H9 (cell line): ENCODE data around the gene SELENBP1. TPM values are rescaled to one million over a fixed set of nuclear protein-coding genes. Genes with fewer than 3 reads are reported as not detected.
A peak's percentile ranks its signal among the peaks of the same experiment; 100 is the strongest.

ENCODE experiments used
- DNase-seq: peaks from one replicate; pipeline ENCODE4 v3.0.0-alpha.2; 2017
- H2AFZ ChIP-seq: one replicate; pipeline ENCODE4 v1.6.1; 2013; ENCODE audit warnings: mild to moderate bottlenecking, low read length, control low read depth, moderate library complexity
- H2AK5ac ChIP-seq: 2 replicates; pipeline ENCODE4 v1.6.1; 2013; ENCODE audit warnings: low read length, control low read depth, mixed read lengths; ENCODE audit not compliant: insufficient read length
- H2BK120ac ChIP-seq: one replicate; pipeline ENCODE4 v1.6.1; 2013; ENCODE audit warnings: low read depth, mild to moderate bottlenecking, low read length, control low read depth, inconsistent platforms; ENCODE audit not compliant: poor library complexity, severe bottlenecking
- H2BK12ac ChIP-seq: 2 replicates; pipeline ENCODE4 v1.6.1; 2013; ENCODE audit warnings: low read length, control low read depth, mixed read lengths, low read depth; ENCODE audit not compliant: insufficient read length
- H2BK15ac ChIP-seq: 2 replicates; pipeline ENCODE4 v1.6.1; 2013; ENCODE audit warnings: low read depth, low read length, control low read depth
- H2BK20ac ChIP-seq: one replicate; pipeline ENCODE4 v1.6.1; 2013; ENCODE audit warnings: low read depth, mild to moderate bottlenecking, low read length, control low read depth, inconsistent platforms; ENCODE audit not compliant: poor library complexity, severe bottlenecking
- H2BK5ac ChIP-seq: 2 replicates; pipeline ENCODE4 v1.6.1; 2013; ENCODE audit warnings: low read length, control low read depth, mixed read lengths; ENCODE audit not compliant: insufficient read length
- H3K14ac ChIP-seq: 2 replicates; pipeline ENCODE4 v1.6.1; 2013; ENCODE audit warnings: low read length, control low read depth; ENCODE audit not compliant: insufficient read depth
- H3K18ac ChIP-seq: 2 replicates; pipeline ENCODE4 v1.6.1; 2013; ENCODE audit warnings: low read depth, mild to moderate bottlenecking, mixed read lengths, low read length, control low read depth; ENCODE audit not compliant: insufficient read length
- H3K23ac ChIP-seq: 2 replicates; pipeline ENCODE4 v1.6.1; 2013; ENCODE audit warnings: low read length, control low read depth, mixed read lengths, low read depth; ENCODE audit not compliant: insufficient read length
- H3K23me2 ChIP-seq: 2 replicates; pipeline ENCODE4 v1.6.1; 2013; ENCODE audit warnings: low read depth, mild to moderate bottlenecking, mixed read lengths, low read length, control low read depth; ENCODE audit not compliant: insufficient read length, poor library complexity, severe bottlenecking
- H3K27ac ChIP-seq: 2 replicates; pipeline ENCODE4 v1.5.1; 2013; ENCODE audit warnings: low read length, control low read depth, mixed read lengths, low read depth; ENCODE audit not compliant: insufficient read length
- H3K27me3 ChIP-seq: 2 replicates; pipeline ENCODE4 v1.6.1; 2013; ENCODE audit warnings: low read length, control low read depth, inconsistent platforms; ENCODE audit not compliant: insufficient read depth
- H3K4ac ChIP-seq: 2 replicates; pipeline ENCODE4 v1.6.1; 2013; ENCODE audit warnings: low read depth, mild to moderate bottlenecking, control low read depth, inconsistent platforms, low read length, moderate library complexity
- H3K4me1 ChIP-seq: 2 replicates; pipeline ENCODE4 v1.6.1; 2013; ENCODE audit warnings: low read length, control low read depth, inconsistent platforms; ENCODE audit not compliant: insufficient read depth
- H3K4me2 ChIP-seq: 2 replicates; pipeline ENCODE4 v1.6.1; 2013; ENCODE audit warnings: low read length, control low read depth, mixed read lengths; ENCODE audit not compliant: insufficient read length, insufficient read depth
- H3K56ac ChIP-seq: 2 replicates; pipeline ENCODE4 v1.6.1; 2013; ENCODE audit warnings: low read depth, mild to moderate bottlenecking, mixed read lengths, low read length, control low read depth; ENCODE audit not compliant: insufficient read length
- H3K79me1 ChIP-seq: 2 replicates; pipeline ENCODE4 v1.6.1; 2013; ENCODE audit warnings: low read depth, mild to moderate bottlenecking, moderate library complexity, low read length, control low read depth, inconsistent platforms; ENCODE audit not compliant: insufficient read depth, poor library complexity, severe bottlenecking
- H3K79me2 ChIP-seq: 2 replicates; pipeline ENCODE4 v1.6.1; 2013; ENCODE audit warnings: low read length, control low read depth, inconsistent platforms; ENCODE audit not compliant: insufficient read depth
- H3K9ac ChIP-seq: 2 replicates; pipeline ENCODE4 v1.6.1; 2013; ENCODE audit warnings: low read length, control low read depth, mixed read lengths; ENCODE audit not compliant: insufficient read length; ENCODE audit errors: extremely low read depth
- H3K9me3 ChIP-seq: one replicate; pipeline ENCODE4 v1.6.1; 2013; ENCODE audit warnings: low read depth, low read length, inconsistent platforms; ENCODE audit not compliant: control insufficient read depth
- H3T11ph ChIP-seq: one replicate; pipeline ENCODE4 v1.6.1; 2013; ENCODE audit warnings: mild to moderate bottlenecking, low read length, control low read depth, inconsistent platforms
- H4K20me1 ChIP-seq: one replicate; pipeline ENCODE4 v1.6.1; 2013; ENCODE audit not compliant: control insufficient read depth, insufficient read length, insufficient read depth
- H4K5ac ChIP-seq: 2 replicates; pipeline ENCODE4 v1.6.1; 2013; ENCODE audit warnings: low read depth, mild to moderate bottlenecking, mixed read lengths, low read length, control low read depth; ENCODE audit not compliant: insufficient read length
- H4K8ac ChIP-seq: replicated peaks from 2 replicates; pipeline ENCODE4 v1.6.1; 2013; ENCODE audit warnings: low read length, control low read depth, mixed read lengths, low read depth; ENCODE audit not compliant: insufficient read length
- H4K91ac ChIP-seq: 2 replicates; pipeline ENCODE4 v1.6.1; 2013; ENCODE audit warnings: low read depth, mild to moderate bottlenecking, moderate library complexity, mixed read lengths, low read length, control low read depth; ENCODE audit not compliant: insufficient read length
- H3K27ac Mint-ChIP-seq, 3 experiments: 2 replicates in 2 of 3; 3 replicates in 1 of 3; pipeline ENCODE4 v1.8.0; 2020 to 2021; ENCODE audit warnings: mixed read lengths in 3 of 3, mild to moderate bottlenecking in 1 of 3, moderate library complexity in 1 of 3
- H3K27me3 Mint-ChIP-seq: 2 replicates; pipeline ENCODE4 v1.8.0; 2021; ENCODE audit warnings: low read depth, mild to moderate bottlenecking, moderate library complexity, mixed read lengths
- H3K36me3 Mint-ChIP-seq, 3 experiments: 2 replicates in 2 of 3; 3 replicates in 1 of 3; pipeline ENCODE4 v1.8.0; 2020 to 2021; ENCODE audit warnings: low read depth in 3 of 3, mixed read lengths in 3 of 3; ENCODE audit not compliant: insufficient read depth in 1 of 3
- H3K4me1 Mint-ChIP-seq, 2 experiments: 2 replicates each; pipeline ENCODE4 v1.8.0; 2020; ENCODE audit warnings: mixed read lengths in 2 of 2
- H3K4me3 Mint-ChIP-seq, 2 experiments: 2 replicates in 1 of 2; 3 replicates in 1 of 2; pipeline ENCODE4 v1.8.0; 2020 to 2021; ENCODE audit warnings: mild to moderate bottlenecking in 2 of 2, mixed read lengths in 2 of 2, moderate library complexity in 1 of 2
- H3K9me3 Mint-ChIP-seq, 2 experiments: 2 replicates in 1 of 2; 3 replicates in 1 of 2; pipeline ENCODE4 v1.8.0; 2020; ENCODE audit warnings: mild to moderate bottlenecking in 2 of 2, mixed read lengths in 2 of 2, moderate library complexity in 1 of 2
- CTCF ChIP-seq: fragments of 200-600 bp; sonication (generic); conservative IDR thresholded peaks from 3 replicates; pipeline ENCODE4 v1.8.0; 2021; ENCODE audit warnings: antibody characterized with exemption, mild to moderate bottlenecking
- WGBS: extraction: QIAGEN DNeasy Blood & Tissue Kit; methylation state at CpG from one replicate; pipeline ENCODE4 v1.1.7; 2013; ENCODE audit warnings: missing lambda C conversion rate, low lambda C conversion rate, mixed read lengths; ENCODE audit not compliant: insufficient read length; ENCODE audit errors: extremely low coverage; 5-methylcytosine and 5-hydroxymethylcytosine counted together
- total RNA-seq: library from RNA; stranded (reverse); gene quantifications from 2 replicates; pipeline ENCODE4 v1.2.1, GENCODE V29; 2021

The SELENBP1 gene
- total RNA-seq, 1 experiment from 2014 or later = 14.2 TPM

- H2AFZ ChIP-seq = no peak overlapping the region
Measured at GRCh38 chr1:151346082-151346768, 26.3 kb downstream of the SELENBP1 start.

More at GRCh38 chr1:151346082-151346768, 26.3 kb downstream of the SELENBP1 start:
- no peak overlapping the region for H2BK20ac ChIP-seq
- peaks cover 19 to 22% of the 10 kb centered on the region in 2 experiments for H3K4me1 Mint-ChIP-seq
- peak overlapping the region; percentile 92 for H4K91ac ChIP-seq
- peak overlapping the region; percentile 36 for H2BK5ac ChIP-seq
- H3K4me2 ChIP-seq = peak overlapping the region; percentile 53
- H3K79me2 ChIP-seq = peaks cover 1% of the 10 kb centered on the region; the same call in 1 of the 2 replicates
- H3K27ac Mint-ChIP-seq = peak overlapping the region; percentile 100
- H2BK15ac ChIP-seq = no peak overlapping the region
- H2BK120ac ChIP-seq = peak overlapping the region; percentile 91
- peaks cover 28 to 53% (median 49%) of the 10 kb centered on the region in 3 experiments for H3K36me3 Mint-ChIP-seq
- H3K18ac ChIP-seq = peak overlapping the region; percentile 94
- H4K8ac ChIP-seq = no peak overlapping the region
- H3K27me3 ChIP-seq = no peaks in the 10 kb centered on the region
- peaks cover 2% of the 10 kb centered on the region for H4K20me1 ChIP-seq
- no peaks in the 10 kb centered on the region for H3K9me3 ChIP-seq
- peak overlapping the region; percentile 85 for H3K9ac ChIP-seq
- H2BK12ac ChIP-seq = peak overlapping the region; percentile 88
- peak overlapping the region; percentile 91 for H3K4me3 Mint-ChIP-seq
- peak overlapping the region; percentile 99 for H3K27ac ChIP-seq
- no peak overlapping the region for H3K56ac ChIP-seq
- H3K23me2 ChIP-seq = peaks cover 11% of the 10 kb centered on the region
- H3K9me3 Mint-ChIP-seq = peaks cover 2% of the 10 kb centered on the region in 2 experiments; a peak in 2 of 5 replicates
- no peaks in the 10 kb centered on the region for H3K27me3 Mint-ChIP-seq
- H3K79me1 ChIP-seq = peaks cover 9% of the 10 kb centered on the region
- peak overlapping the region; percentile 85 for H3T11ph ChIP-seq
- H3K4me1 ChIP-seq = no peaks in the 10 kb centered on the region; the same call in 1 of the 2 replicates
- DNase-seq = no peak
- no CpG with 5 or more reads among the region's 7 CpGs for WGBS
- peak overlapping the region; percentile 97 for H4K5ac ChIP-seq
- peak overlapping the region; percentile 93 for H2AK5ac ChIP-seq
- no peak for TF ChIP-seq CTCF
- H3K4ac ChIP-seq = peak overlapping the region; percentile 84
- H3K23ac ChIP-seq = no peak overlapping the region
- peak overlapping the region; percentile 96 for H3K14ac ChIP-seq
